Small intestine (tissue), 7 donors: ENCODE results near the gene FBXO31. TPM values are rescaled to one million over a fixed set of nuclear protein-coding genes. Genes with fewer than 3 reads are reported as not detected.
"Not testable (repeated sequence)": the region's sequence is repeated elsewhere in the genome, so short reads cannot be mapped to it uniquely, and the experiment has no call there.

Source experiments
- DNase-seq, 2 donors: peaks; one replicate each; pipeline versions ENCODE4 v3.0.0 to v3.0.0-alpha.2; 2013
- FAIRE-seq: peaks from 2 replicates; lab custom pipeline; 2012; peaks lifted over from hg19 to GRCh38; lab: Jason Lieb, UNC
- H3K27ac ChIP-seq, 3 donors: one replicate each; pipeline ENCODE4 v1.5.1; 2013; ENCODE audit warnings: low read length in 2 of 3, mild to moderate bottlenecking in 2 of 3, control low read depth in 1 of 3, inconsistent platforms in 1 of 3, low read depth in 1 of 3, moderate library complexity in 1 of 3
- H3K27me3 ChIP-seq, 3 donors: one replicate each; pipeline ENCODE4 v1.6.1; 2013; ENCODE audit warnings: low read length in 3 of 3, inconsistent platforms in 1 of 3; ENCODE audit not compliant: control insufficient read depth in 3 of 3, insufficient read depth in 3 of 3
- H3K36me3 ChIP-seq, 3 donors: one replicate each; pipeline ENCODE4 v1.6.1; 2013; ENCODE audit warnings: low read length in 3 of 3, inconsistent platforms in 1 of 3, low read depth in 1 of 3, mild to moderate bottlenecking in 1 of 3, moderate library complexity in 1 of 3; ENCODE audit not compliant: control insufficient read depth in 3 of 3, insufficient read depth in 2 of 3
- H3K4me1 ChIP-seq, 3 donors: one replicate each; pipeline ENCODE4 v1.6.1; 2013; ENCODE audit warnings: low read length in 2 of 3, inconsistent platforms in 1 of 3, low read depth in 1 of 3, mild to moderate bottlenecking in 1 of 3, moderate library complexity in 1 of 3; ENCODE audit not compliant: control insufficient read depth in 3 of 3, insufficient read depth in 2 of 3
- H3K4me3 ChIP-seq, 3 donors: one replicate each; pipeline ENCODE4 v1.5.1; 2013; ENCODE audit warnings: low read length in 3 of 3, control low read depth in 1 of 3, inconsistent platforms in 1 of 3, low read depth in 1 of 3, mild to moderate bottlenecking in 1 of 3, moderate library complexity in 1 of 3
- H3K9me3 ChIP-seq, 2 donors: one replicate each; pipeline ENCODE4 v1.6.1; 2013; ENCODE audit warnings: low read depth in 1 of 2, low read length in 1 of 2; ENCODE audit not compliant: control insufficient read depth in 2 of 2, insufficient read depth in 1 of 2
- WGBS, 3 donors: extraction: QIAGEN DNeasy Blood & Tissue Kit; methylation state at CpG; one replicate each; pipeline ENCODE4 v1.1.7; 2013; 5-methylcytosine and 5-hydroxymethylcytosine counted together
- polyA plus RNA-seq, 4 donors: library from polyadenylated mRNA; stranded (reverse) in 3 of 4; unstranded in 1 of 4; fragments of 200-250 nt in 3 of 4; fragments of 120-200 nt in 1 of 4; gene quantifications; one replicate each; pipeline versions ENCODE4 v1.2.1 to v1.2.3, GENCODE V29; 2013
- donor health status: healthy with polysubstance abuse.
- donor health status: control.
- donor health status: control.
- donor health status: Bipolar disorder and iron deficiency.
- donor health status: healthy.

Gene FBXO31
- polyA plus RNA-seq, 4 donors: 23.8 to 38.7 (median 29.4) TPM

GRCh38 chr16:87384875-87385167 lies 1.2 kb upstream of the FBXO31 start:
- H3K4me3 ChIP-seq: peak overlapping the region in 1 of 3 donors; percentile 64
- H3K4me1 ChIP-seq: peaks cover 0 to 36% (median 19%) of the 10 kb centered on the region in 3 donors
- 81 to 85% (median 84%) methylated on average over 12 of the region's 12 CpGs for WGBS, 3 donors
- H3K9me3 ChIP-seq, FAIRE-seq, DNase-seq, H3K36me3 ChIP-seq, H3K27me3 ChIP-seq: not testable (repeated sequence)
- H3K27ac ChIP-seq: peak overlapping the region in 2 of 3 donors; percentile 76 to 89

GRCh38 chr16:87384162-87384874 lies 742 bp upstream of the FBXO31 start:
- H3K4me1 ChIP-seq: peaks cover 0 to 36% (median 19%) of the 10 kb centered on the region in 3 donors
- peak overlapping the region; percentile 70 to 89 (median 76) for H3K27ac ChIP-seq
- peaks cover 0 to 3% (median 0%) of the 10 kb centered on the region in 3 donors for H3K36me3 ChIP-seq
- FAIRE-seq: no peak
- DNase-seq: peak; percentile 56 to 88
- peak overlapping the region; percentile 64 to 92 (median 90) for H3K4me3 ChIP-seq
- H3K27me3 ChIP-seq: no peaks in the 10 kb centered on the region
- peaks cover 0 to 7% of the 10 kb centered on the region in 2 donors for H3K9me3 ChIP-seq
- WGBS, 3 donors: 7 to 11% (median 10%) methylated on average over 54 to 64 of the region's 64 CpGs

GRCh38 chr16:87382023-87382785 lies 1.4 kb downstream of the FBXO31 start:
- H3K27me3 ChIP-seq: no peaks in the 10 kb centered on the region
- 6 to 19% (median 12%) methylated on average over 17 of the region's 17 CpGs for WGBS, 3 donors
- DNase-seq (peak; percentile 41 to 57), FAIRE-seq (no peak)
- H3K4me1 ChIP-seq: peaks cover 0 to 23% (median 13%) of the 10 kb centered on the region in 3 donors
- H3K36me3 ChIP-seq: peaks cover 0 to 7% (median 0%) of the 10 kb centered on the region in 3 donors
- H3K27ac ChIP-seq: peak overlapping the region; percentile 70 to 94 (median 89)
- H3K4me3 ChIP-seq: peak overlapping the region; percentile 62 to 92 (median 90)
- peaks cover 0 to 10% of the 10 kb centered on the region in 2 donors for H3K9me3 ChIP-seq

- WGBS, 3 donors: 20 to 38% (median 26%) methylated on average over 4 of the region's 4 CpGs
- DNase-seq (peak; percentile 12 to 72), FAIRE-seq (no peak)
- Histone ChIP-seq H3K4me3 (peak overlapping the region in 1 of 3 donors; percentile 90), H3K27me3 (no peaks in the 10 kb centered on the region), H3K27ac (peak overlapping the region in 2 of 3 donors; percentile 34 to 47), H3K36me3 (peaks cover 0 to 11% (median 0%) of the 10 kb centered on the region in 3 donors), H3K9me3 (peaks cover 0 to 10% of the 10 kb centered on the region in 2 donors), H3K4me1 (peaks cover 0 to 23% (median 9%) of the 10 kb centered on the region in 3 donors)
Observed at GRCh38 chr16:87380881-87381280, 2.7 kb downstream of the FBXO31 start.

GRCh38 chr16:87380403-87380802 lies 3.2 kb downstream of the FBXO31 start:
- Histone ChIP-seq H3K9me3 (peaks cover 0 to 10% of the 10 kb centered on the region in 2 donors), H3K4me3 (peak overlapping the region in 1 of 3 donors; percentile 7), H3K4me1 (peaks cover 0 to 23% (median 9%) of the 10 kb centered on the region in 3 donors), H3K27ac (peak overlapping the region in 1 of 3 donors; percentile 50), H3K36me3 (peaks cover 0 to 15% (median 0%) of the 10 kb centered on the region in 3 donors), H3K27me3 (no peaks in the 10 kb centered on the region)
- FAIRE-seq (no peak), DNase-seq (no peak)
- WGBS, 3 donors: 67 to 81% (median 79%) methylated on average over 10 of the region's 10 CpGs

- FAIRE-seq, H3K4me3 ChIP-seq, H3K9me3 ChIP-seq, H3K27me3 ChIP-seq: not testable (repeated sequence)
- DNase-seq: peak; percentile 83 to 97
- 19 to 69% (median 55%) methylated on average over 3 of the region's 3 CpGs for WGBS, 3 donors
- Histone ChIP-seq H3K27ac (peak overlapping the region in 2 of 3 donors; percentile 69 to 75), H3K4me1 (peaks cover 0 to 20% (median 9%) of the 10 kb centered on the region in 3 donors), H3K36me3 (peaks cover 0 to 21% (median 0%) of the 10 kb centered on the region in 3 donors)
Observed at GRCh38 chr16:87379312-87379752, 4.2 kb downstream of the FBXO31 start.

GRCh38 chr16:87376660-87377059 lies 6.9 kb downstream of the FBXO31 start:
- Histone ChIP-seq H3K9me3 (peaks cover 0 to 10% of the 10 kb centered on the region in 2 donors), H3K4me3 (no peak overlapping the region), H3K36me3 (peaks cover 0 to 24% (median 0%) of the 10 kb centered on the region in 3 donors), H3K4me1 (peaks cover 0 to 9% (median 9%) of the 10 kb centered on the region in 3 donors), H3K27ac (no peak overlapping the region), H3K27me3 (no peaks in the 10 kb centered on the region)
- 80 to 90% (median 82%) methylated on average over 6 of the region's 6 CpGs for WGBS, 3 donors
- DNase-seq: no peak
- FAIRE-seq: no peak

GRCh38 chr16:87375426-87376135 lies 8.0 kb downstream of the FBXO31 start:
- peaks cover 0 to 10% of the 10 kb centered on the region in 2 donors for H3K9me3 ChIP-seq
- H3K27me3 ChIP-seq: no peaks in the 10 kb centered on the region
- 82 to 84% (median 82%) methylated on average over 9 of the region's 9 CpGs for WGBS, 3 donors
- H3K36me3 ChIP-seq: peaks cover 0 to 24% (median 0%) of the 10 kb centered on the region in 3 donors
- H3K27ac ChIP-seq: no peak overlapping the region
- peaks cover 0 to 4% (median 0%) of the 10 kb centered on the region in 3 donors for H3K4me1 ChIP-seq
- FAIRE-seq (no peak), DNase-seq (no peak)
- H3K4me3 ChIP-seq: no peak overlapping the region
